Motor neuron (in vitro differentiated cells): ENCODE results near the gene FOXN4. TPM values are rescaled to one million over a fixed set of nuclear protein-coding genes. Genes with fewer than 3 reads are reported as not detected.

Source experiments
- ATAC-seq, 8 experiments: fragments of 200-7000 bp; cut with Tn5 transposase; replicated peaks in 6 of 8; 2 replicates each; pipeline ENCODE4 v1.8.0; 2021; ENCODE audit warnings: mild to moderate bottlenecking in 8 of 8, moderate library complexity in 8 of 8
- H3K27ac ChIP-seq, 2 donors: fragments of 250-450 bp; sonication (Bioruptor Pico); 2 replicates each; pipeline ENCODE4 v1.9.0; 2021; ENCODE audit warnings: antibody characterized with exemption in 2 of 2, mild to moderate bottlenecking in 2 of 2, moderate library complexity in 1 of 2
- H3K4me1 ChIP-seq, 2 donors: fragments of 250-450 bp; sonication (Bioruptor Pico); replicated peaks in 1 of 2; 2 replicates each; pipeline ENCODE4 v1.6.1; 2021; ENCODE audit warnings: antibody characterized with exemption in 2 of 2, mild to moderate bottlenecking in 2 of 2, moderate library complexity in 1 of 2
- H3K4me3 ChIP-seq, 5 donors: fragments of 250-450 bp; sonication (Bioruptor Pico); 2 replicates each; pipeline ENCODE4 v1.9.0; 2021; ENCODE audit warnings: antibody characterized with exemption in 5 of 5, mild to moderate bottlenecking in 5 of 5, moderate library complexity in 4 of 5
- WGBS, 10 experiments: fragments of 450-650 bp; shearing (Covaris generic); methylation state at CpG; one replicate each; pipeline ENCODE4 v1.0.0; 2022; 5-methylcytosine and 5-hydroxymethylcytosine counted together
- in situ Hi-C, 9 experiments: fragments of 400-800 bp; cut with MboI; loops; one replicate each; pipeline ENCODE4 v1.15.0; 2021; ENCODE audit warnings: low sequenced_read_pairs in 9 of 9, low pct_unique_long_range_greater_than_20kb in 2 of 9; ENCODE audit not compliant: unreplicated experiment in 9 of 9
- total RNA-seq, 8 experiments: library from RNA; unstranded; fragments of 300-600 nt; gene quantifications; 2 replicates each; pipeline versions ENCODE4 v1.2.3 to v1.2.4, GENCODE V29; 2022

Gene FOXN4
- total RNA-seq, 8 experiments from 2014 or later: 0.20 to 19.7 (median 0.48) TPM; not detected in 2

DNA sequence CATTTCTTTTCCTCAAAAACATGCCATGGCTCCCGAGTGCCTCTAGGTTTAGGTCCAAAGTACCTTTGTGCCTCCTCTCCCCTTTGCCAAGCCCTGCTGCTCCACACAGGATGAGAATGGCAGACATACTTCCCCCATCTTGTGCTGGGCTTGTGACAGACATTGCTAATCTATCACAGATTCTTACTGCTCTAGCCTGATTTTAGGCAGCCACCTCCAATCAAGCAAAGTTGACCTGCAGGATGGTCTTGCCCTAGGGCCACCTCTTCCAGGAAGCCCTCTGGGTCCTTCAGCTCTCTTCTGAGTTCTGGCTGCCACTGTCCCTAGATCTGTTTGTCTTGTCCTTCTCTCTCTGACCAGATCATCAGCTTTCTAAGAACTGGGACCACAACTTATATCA is 20.5 kb downstream of the FOXN4 start:
- Histone ChIP-seq H3K4me3 (no peak overlapping the region), H3K27ac (no peak overlapping the region), H3K4me1 (peaks cover 11 to 16% of the 10 kb centered on the region in 2 donors)
- 17 to 100% (median 80%) methylated on average over 1 of the region's 1 CpG; no CpG with 5 or more reads in 5 of the 10 experiments for WGBS, 10 experiments
- no peak for ATAC-seq
- in situ Hi-C loops: no loop called here

DNA sequence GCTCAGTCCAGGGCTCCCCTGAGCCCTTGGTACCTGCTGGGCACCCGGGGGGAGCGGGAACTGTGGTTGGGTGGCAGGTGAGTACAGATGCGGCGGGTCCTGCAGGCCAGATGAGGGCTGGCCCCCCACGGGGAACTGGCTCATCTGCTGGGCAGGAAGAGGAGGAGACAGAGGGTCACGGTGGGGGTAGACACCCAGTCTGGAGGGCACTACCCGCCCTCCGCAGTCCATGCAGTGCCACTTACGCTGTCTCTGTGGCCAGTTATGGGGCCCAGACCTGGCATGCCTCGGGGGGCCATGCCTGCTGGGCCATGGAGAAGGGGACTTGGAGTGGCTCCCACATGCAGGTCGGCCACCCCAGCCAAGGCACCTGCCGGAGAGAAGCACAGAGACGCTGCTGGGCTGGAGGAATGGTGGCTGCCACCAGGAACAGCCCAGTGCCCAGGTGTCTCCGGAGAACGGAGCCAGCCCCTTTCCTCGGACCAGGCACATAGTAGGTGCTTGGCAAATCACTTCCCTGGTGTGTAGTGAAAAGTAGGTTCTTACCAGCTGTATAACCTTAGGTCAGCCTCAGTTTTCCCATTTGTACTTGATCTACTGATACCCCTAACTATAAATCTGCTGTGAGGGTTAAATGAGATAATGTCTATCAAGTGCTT is 21.1 kb downstream of the FOXN4 start:
- H3K27ac ChIP-seq: no peak overlapping the region
- in situ Hi-C loops: no loop called here
- peaks cover 11 to 16% of the 10 kb centered on the region in 2 donors for H3K4me1 ChIP-seq
- 17 to 100% (median 90%) methylated on average over 2 to 5 of the region's 16 CpGs; no CpG with 5 or more reads in 6 of the 10 experiments for WGBS, 10 experiments
- no peak for ATAC-seq
- no peak overlapping the region for H3K4me3 ChIP-seq

DNA sequence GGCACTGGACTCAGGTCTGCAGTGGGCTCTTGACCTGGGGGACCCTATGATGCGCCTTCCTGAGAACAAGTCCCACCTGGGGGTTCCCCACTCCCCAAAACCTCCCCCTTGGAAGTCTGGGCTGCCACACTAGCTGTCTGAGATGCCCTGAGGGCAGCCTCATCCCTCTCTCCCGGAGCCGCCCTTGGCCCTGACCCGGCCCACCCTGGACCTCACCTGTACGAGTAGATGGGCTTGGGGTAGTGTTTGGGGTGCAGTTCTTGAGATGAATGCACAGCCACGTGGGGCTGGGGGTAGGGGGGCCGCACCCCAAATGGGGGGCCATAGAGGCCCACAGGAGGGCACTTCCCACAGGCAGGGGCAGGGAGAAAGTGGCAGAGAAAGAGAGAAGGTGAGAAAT is 21.9 kb downstream of the FOXN4 start:
- ATAC-seq: no peak
- H3K4me3 ChIP-seq: no peak overlapping the region
- in situ Hi-C loops: no loop called here
- H3K4me1 ChIP-seq: peaks cover 11 to 15% of the 10 kb centered on the region in 2 donors
- H3K27ac ChIP-seq: no peak overlapping the region
- 62 to 89% methylated on average over 1 to 3 of the region's 7 CpGs; no CpG with 5 or more reads in 8 of the 10 experiments for WGBS, 10 experiments

DNA sequence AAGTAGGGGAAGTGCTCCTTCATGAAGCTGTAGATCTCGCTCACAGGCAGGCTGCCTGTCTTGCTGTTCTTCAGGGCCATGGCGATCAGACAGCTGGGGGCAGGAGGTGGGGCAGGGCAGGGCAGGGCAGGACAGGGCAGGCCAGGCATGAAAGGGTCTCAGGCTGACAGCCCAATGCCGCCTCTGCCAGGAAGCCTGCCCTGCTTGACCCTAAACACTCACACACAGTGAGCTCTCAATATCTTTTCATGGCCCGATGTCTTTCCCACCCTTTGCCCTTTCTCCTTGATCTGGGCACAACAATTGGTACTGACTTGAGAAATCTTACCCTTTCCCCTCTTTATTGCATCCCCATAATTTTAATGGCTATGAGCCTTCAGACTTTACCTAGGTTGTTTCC is 22.4 kb downstream of the FOXN4 start:
- no peak overlapping the region for H3K27ac ChIP-seq
- peaks cover 7 to 10% of the 10 kb centered on the region in 2 donors for H3K4me1 ChIP-seq
- WGBS, 10 experiments: 67 to 100% (median 69%) methylated on average over 1 to 2 of the region's 4 CpGs; no CpG with 5 or more reads in 6 of the 10 experiments
- ATAC-seq: no peak
- no peak overlapping the region for H3K4me3 ChIP-seq
- in situ Hi-C loops: no loop called here

DNA sequence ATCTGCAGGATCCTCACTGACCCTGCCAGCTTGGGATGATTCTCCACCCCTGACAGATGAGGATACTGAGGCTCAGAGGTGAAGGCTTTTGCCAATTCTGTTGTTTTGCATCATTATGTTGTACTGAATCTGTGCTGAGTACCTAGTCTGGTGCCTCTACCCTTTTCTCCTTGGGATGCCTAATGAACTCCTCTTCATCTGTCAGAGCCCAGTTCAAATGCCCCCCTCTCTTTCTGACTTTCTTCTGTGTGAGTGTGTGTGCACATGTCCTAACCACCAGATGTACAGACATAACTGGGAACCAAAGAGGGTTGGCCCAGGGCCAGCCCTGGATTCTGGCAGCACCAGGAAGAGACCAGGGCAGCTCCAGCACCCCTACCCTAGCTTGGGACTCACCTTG is 22.8 kb downstream of the FOXN4 start:
- peaks cover 7 to 9% of the 10 kb centered on the region in 2 donors for H3K4me1 ChIP-seq
- H3K4me3 ChIP-seq: no peak overlapping the region
- ATAC-seq: no peak
- in situ Hi-C loops: no loop called here
- H3K27ac ChIP-seq: no peak overlapping the region

DNA sequence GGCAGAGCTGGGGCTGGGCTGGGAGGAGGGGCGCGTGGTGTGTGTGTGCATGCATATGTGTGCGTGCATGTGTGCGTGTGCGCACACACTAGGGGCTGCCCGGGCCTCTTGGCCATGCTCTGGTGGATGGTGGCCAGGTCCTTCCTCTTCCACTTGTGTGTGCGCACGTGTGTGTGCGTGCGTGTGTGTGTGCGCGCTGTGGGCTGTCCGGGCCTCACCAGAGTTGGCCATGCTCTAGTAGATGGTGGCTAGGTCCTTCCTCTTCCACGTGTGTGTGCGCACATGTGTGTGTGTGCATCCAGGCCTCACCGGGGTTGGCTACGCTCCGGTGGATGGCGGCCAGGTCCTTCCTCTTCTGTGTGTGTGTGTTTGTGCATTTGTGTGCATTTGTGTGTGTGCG is 24.7 kb downstream of the FOXN4 start:
- ATAC-seq: no peak
- 86 to 100% (median 92%) methylated on average over 5 to 7 of the region's 20 CpGs; no CpG with 5 or more reads in 7 of the 10 experiments for WGBS, 10 experiments

DNA sequence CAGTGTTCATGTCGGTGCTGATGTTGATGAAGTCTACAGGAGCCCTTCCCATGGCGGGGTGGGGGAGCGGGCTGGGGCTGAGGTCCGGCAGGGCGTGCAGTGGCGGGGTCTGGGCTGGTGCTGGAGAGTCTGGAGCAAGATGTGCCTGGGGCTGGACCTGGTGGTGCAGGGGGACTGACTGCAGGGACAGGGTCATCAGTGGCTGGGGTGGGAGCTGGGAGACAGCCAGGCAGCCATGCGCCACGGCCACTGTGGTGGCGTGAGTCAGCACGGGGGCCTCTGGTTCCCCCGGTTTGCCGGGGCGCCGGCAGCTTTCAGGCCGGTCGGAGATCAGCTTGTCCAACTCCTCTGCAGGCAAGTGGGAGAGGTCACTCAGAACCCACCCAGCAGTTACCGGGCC is 27.6 kb downstream of the FOXN4 start:
- peaks cover 5 to 9% of the 10 kb centered on the region in 2 donors for H3K4me1 ChIP-seq

More for the DNA sequence above, 24.7 kb downstream of the FOXN4 start:
- Histone ChIP-seq H3K27ac (no peak overlapping the region), H3K4me3 (no peak overlapping the region), H3K4me1 (no peaks in the 10 kb centered on the region)
- in situ Hi-C loops: no loop called here

DNA sequence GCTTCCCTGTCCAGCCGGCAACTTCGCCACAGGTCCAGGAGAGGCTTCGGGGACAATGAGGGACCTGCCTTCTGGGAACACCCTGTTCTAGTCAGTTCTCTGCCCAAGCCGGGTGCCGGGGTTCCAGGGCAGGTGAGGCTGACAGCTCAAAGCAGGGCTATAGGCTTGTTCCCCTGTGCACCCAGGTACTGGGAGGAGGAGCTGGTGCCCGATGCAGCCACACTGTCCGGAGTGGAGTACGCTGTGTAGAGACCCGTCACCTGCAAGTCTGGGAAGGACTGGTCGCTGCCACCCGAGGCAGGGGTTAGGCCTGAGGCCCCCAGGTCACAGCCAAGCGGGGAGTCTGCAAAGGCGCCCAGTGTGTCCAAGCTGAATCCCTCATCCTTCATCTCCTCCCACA is 29.6 kb downstream of the FOXN4 start:
- no peak for ATAC-seq
- no peak overlapping the region for H3K4me3 ChIP-seq
- WGBS, 10 experiments: 40 to 100% (median 92%) methylated on average over 1 to 5 of the region's 13 CpGs; no CpG with 5 or more reads in 4 of the 10 experiments
- H3K27ac ChIP-seq: no peak overlapping the region
- in situ Hi-C loops: no loop called here
- H3K4me1 ChIP-seq: peaks cover 5 to 9% of the 10 kb centered on the region in 2 donors

More for the DNA sequence above, 27.6 kb downstream of the FOXN4 start:
- ATAC-seq: no peak
- in situ Hi-C loops: no loop called here
- Histone ChIP-seq H3K27ac (no peak overlapping the region), H3K4me3 (no peak overlapping the region)
- 88 to 96% methylated on average over 2 to 5 of the region's 17 CpGs; no CpG with 5 or more reads in 8 of the 10 experiments for WGBS, 10 experiments

DNA sequence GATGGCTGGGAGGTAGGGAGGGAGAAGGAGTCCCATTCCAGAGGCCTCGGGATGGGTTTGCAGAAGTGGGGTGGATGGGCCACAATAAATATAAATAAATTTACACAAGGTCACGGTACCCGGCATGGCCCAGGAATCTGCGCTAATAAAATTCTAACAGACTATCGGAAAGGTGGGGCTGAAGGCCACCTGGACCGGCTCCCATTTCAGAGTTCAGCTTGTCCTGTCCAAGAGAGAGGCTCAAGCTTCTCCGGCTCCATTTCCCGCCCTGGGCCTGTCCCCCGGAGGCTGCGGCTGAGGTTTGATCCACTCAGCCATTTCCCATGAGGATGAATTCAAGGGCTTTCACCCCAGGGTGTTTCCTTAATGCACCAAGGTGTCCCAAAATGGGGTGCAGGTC is 30.2 kb downstream of the FOXN4 start:
- Histone ChIP-seq H3K27ac (no peak overlapping the region), H3K4me1 (peaks cover 5 to 9% of the 10 kb centered on the region in 2 donors), H3K4me3 (no peak overlapping the region)
- WGBS, 10 experiments: 20 to 100% (median 89%) methylated on average over 1 to 6 of the region's 10 CpGs; no CpG with 5 or more reads in 4 of the 10 experiments
- no peak for ATAC-seq
- in situ Hi-C loops: no loop called here

DNA sequence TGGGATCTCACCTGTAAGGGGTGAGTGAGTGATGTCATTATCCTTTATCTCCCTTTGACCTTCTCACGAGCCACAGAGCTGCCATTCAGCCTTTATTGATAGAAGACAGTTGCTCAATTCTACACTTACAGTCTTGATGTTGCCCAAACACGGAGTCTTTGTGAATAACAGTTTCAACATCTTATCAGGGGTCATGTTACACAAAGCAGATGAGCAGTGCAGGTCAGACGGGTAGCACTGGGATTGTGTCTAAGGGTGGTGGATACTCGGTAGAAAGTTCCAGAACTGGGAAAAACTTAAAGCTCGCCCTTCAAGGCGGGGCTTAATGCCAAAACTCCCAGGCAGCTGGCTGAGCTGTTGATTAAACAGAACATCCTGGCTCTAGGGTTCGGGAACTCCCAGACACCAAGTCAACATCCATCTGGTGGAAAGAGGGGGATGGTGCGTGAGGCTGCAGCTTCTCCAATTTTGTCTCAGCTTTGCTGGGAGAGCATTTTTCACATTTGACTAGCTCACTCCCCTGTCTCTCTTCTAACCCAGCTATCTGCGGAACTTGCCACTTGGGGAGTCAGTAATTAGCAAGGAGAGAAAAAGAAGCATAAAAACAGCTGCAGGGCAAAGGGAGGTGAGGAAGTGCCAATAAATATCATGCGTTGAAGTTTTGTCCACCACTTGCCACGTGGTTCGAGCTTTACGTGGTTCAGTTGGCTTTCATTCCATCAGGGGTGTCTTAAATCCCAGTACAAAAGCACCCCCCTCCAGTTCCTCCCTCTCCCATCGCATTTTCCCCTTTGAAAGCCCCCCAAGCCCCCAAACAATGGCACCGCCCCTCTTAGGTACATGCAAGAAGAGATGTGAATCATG is 31.0 kb downstream of the FOXN4 start:
- ATAC-seq: peak in 5 of 8 experiments; percentile 15 to 89 (median 76)
- H3K4me3 ChIP-seq: no peak overlapping the region
- peaks cover 5 to 13% of the 10 kb centered on the region in 2 donors for H3K4me1 ChIP-seq
- 0 to 80% (median 48%) methylated on average over 1 to 8 of the region's 15 CpGs for WGBS, 10 experiments
- no peak overlapping the region for H3K27ac ChIP-seq
- in situ Hi-C loops: no loop called here

DNA sequence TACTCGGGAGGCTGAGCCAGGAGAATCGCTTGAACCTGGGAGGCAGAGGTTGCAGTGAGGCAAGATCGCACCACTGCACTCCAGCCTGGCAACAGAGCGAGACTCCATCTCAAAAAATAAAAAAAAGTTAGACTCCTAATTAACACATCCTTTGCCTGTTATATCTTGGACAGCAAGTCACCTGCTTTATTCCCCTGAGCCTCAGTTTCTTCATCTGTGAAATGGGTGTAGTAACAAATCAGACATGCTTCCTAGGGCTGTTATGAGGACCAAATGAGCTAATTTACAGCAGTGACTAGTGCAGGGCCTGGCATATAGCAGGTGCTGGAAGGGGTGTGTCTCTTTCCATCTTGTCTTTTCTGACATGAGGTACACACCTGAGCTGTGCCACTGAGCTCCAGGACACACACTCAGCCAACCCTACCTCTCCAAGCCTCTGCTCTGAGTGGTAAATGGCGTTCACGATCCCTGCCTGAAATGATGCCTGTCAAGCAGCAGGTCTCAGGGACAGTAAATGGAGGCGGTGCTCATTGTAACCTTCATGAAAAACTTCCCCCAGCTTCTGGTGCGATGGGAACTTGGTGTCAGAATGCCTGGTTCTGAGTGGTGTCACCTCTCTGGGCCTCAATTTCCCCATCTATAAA is 31.7 kb downstream of the FOXN4 start:
- no peak for ATAC-seq
- WGBS, 10 experiments: 82 to 100% (median 92%) methylated on average over 2 to 6 of the region's 8 CpGs; no CpG with 5 or more reads in 3 of the 10 experiments
- in situ Hi-C loops: no loop called here
- H3K4me1 ChIP-seq: peaks cover 5 to 13% of the 10 kb centered on the region in 2 donors
- H3K27ac ChIP-seq: no peak overlapping the region
- H3K4me3 ChIP-seq: no peak overlapping the region

DNA sequence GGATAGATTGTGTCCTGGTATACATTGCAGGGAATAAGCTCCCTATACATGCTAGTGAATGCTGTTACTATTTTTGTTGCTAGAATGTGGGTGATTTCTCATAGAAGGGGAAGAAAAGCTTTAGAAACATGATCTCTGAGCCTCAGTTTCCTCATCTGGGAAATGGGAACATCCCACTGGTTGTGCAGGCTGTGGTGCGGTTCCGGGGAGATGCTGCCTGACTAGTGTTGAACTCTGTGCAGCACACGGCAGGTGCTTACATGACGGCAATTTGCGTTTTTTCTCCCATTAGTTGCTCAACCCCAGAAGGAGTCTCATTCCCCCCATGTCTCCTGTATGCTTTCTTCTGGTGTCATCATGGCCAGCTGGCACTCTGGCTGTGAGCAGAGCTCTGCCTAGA is 32.9 kb downstream of the FOXN4 start:
- H3K27ac ChIP-seq: no peak overlapping the region
- ATAC-seq: no peak
- no peak overlapping the region for H3K4me3 ChIP-seq
- WGBS, 10 experiments: 66 to 100% (median 84%) methylated on average over 2 to 5 of the region's 5 CpGs; no CpG with 5 or more reads in 5 of the 10 experiments
- peaks cover 5 to 13% of the 10 kb centered on the region in 2 donors for H3K4me1 ChIP-seq
- in situ Hi-C loops: no loop called here

DNA sequence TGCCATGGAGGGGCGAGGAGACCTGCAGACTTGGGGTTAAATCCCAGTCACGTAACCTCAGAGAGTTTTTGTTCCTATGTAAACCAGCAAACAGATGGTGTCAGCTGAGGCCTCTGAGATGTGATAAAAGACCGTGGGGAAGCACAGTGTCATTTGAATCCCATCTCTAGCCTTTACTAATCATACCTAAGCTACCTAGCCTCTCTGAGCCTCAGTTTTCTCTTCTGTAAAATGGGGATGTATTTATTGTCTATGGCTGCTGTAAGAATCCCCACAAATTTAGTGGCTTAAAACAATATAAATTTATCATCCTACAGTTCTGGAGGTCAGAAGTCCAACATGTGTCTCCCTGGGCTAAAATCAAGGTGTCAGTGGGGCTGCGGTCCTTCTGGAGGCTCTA is 33.9 kb downstream of the FOXN4 start:
- ATAC-seq: no peak
- 0 to 100% (median 85%) methylated on average over 1 to 3 of the region's 4 CpGs; no CpG with 5 or more reads in 2 of the 10 experiments for whole genome bisulfite sequencing, 10 experiments
- in situ Hi-C loops: no loop called here

More for the DNA sequence above, 33.9 kb downstream of the FOXN4 start:
- Histone ChIP-seq H3K4me1 (peaks cover 5 to 13% of the 10 kb centered on the region in 2 donors), H3K27ac (no peak overlapping the region), H3K4me3 (no peak overlapping the region)
